Kidney (tissue), 14 donors: ENCODE measurements around the gene ITGA3. TPM values are rescaled to one million over a fixed set of nuclear protein-coding genes. Genes with fewer than 3 reads are reported as not detected.
A peak's percentile ranks its signal among the peaks of the same experiment; 100 is the strongest.

Source experiments
- DNase-seq, 5 donors: peaks; one replicate each; pipeline ENCODE4 v3.0.0-alpha.2; 2013 to 2020
- FAIRE-seq: peaks from 2 replicates; lab custom pipeline; 2012; peaks lifted over from hg19 to GRCh38; lab: Jason Lieb, UNC
- H3K27ac ChIP-seq, 2 donors: one replicate each; pipeline ENCODE4 v1.7.0; 2013; ENCODE audit warnings: low read depth in 2 of 2, low read length in 2 of 2, inconsistent platforms in 1 of 2
- H3K27me3 ChIP-seq: one replicate; pipeline ENCODE4 v1.7.1; 2013; ENCODE audit warnings: low read length, inconsistent platforms; ENCODE audit not compliant: control insufficient read depth, insufficient read depth
- H3K36me3 ChIP-seq, 3 donors: one replicate each; pipeline versions ENCODE4 v1.7.0 to v1.7.1; 2013; ENCODE audit warnings: low read length in 3 of 3, control low read depth in 1 of 3, inconsistent platforms in 1 of 3; ENCODE audit not compliant: insufficient read depth in 3 of 3, control insufficient read depth in 2 of 3
- H3K4me1 ChIP-seq, 3 donors: one replicate each; pipeline versions ENCODE4 v1.7.0 to v1.7.1; 2013; ENCODE audit warnings: low read length in 3 of 3, inconsistent platforms in 1 of 3, low read depth in 1 of 3; ENCODE audit not compliant: control insufficient read depth in 2 of 3, insufficient read depth in 2 of 3
- H3K4me3 ChIP-seq, 3 donors: one replicate each; pipeline versions ENCODE4 v1.7.0 to v1.8.1; 2013; ENCODE audit warnings: low read length in 3 of 3, control low read depth in 1 of 3, inconsistent platforms in 1 of 3
- H3K9ac ChIP-seq, 3 donors: one replicate each; pipeline versions ENCODE4 v1.7.0 to v1.7.1; 2013; ENCODE audit warnings: low read length in 3 of 3, control low read depth in 1 of 3, inconsistent platforms in 1 of 3
- H3K9me3 ChIP-seq, 3 donors: one replicate each; pipeline versions ENCODE4 v1.7.0 to v1.7.1; 2013; ENCODE audit warnings: low read length in 3 of 3, control low read depth in 1 of 3, inconsistent platforms in 1 of 3; ENCODE audit not compliant: control insufficient read depth in 2 of 3, insufficient read depth in 1 of 3
- intact Hi-C: fragments of 100-400 bp; cut with DNase I; formaldehyde crosslinking; loops from one replicate; pipeline ENCODE4 v1.11.1; 2022
- polyA plus RNA-seq: library from polyadenylated mRNA; stranded (reverse); fragments of 350-450 nt; fragmentation: Illumina TruSeq; extraction: RNeasy Lipid Tissue Mini Kit (QIAGEN cat#74804); gene quantifications from one replicate; pipeline ENCODE4 v1.2.3, GENCODE V29; 2014; ENCODE audit warnings: low read depth, low replicate concordance; ENCODE audit not compliant: insufficient read depth
- total RNA-seq: library from RNA; stranded (reverse); fragmentation: NEBNext Ultra II Directional; extraction: Animal tissue kit (Norgen Biotek cat#: 25700); gene quantifications from one replicate; pipeline ENCODE4 v1.2.1, GENCODE V29; 2021
- TF ChIP-seq, protein P1 (sequence below): IDR thresholded peaks from 3 replicates; pipeline ENCODE4 v1.5.1; 2012; ENCODE audit warnings: mild to moderate bottlenecking, moderate library complexity, borderline replicate concordance; ENCODE audit not compliant: insufficient read depth; ENCODE audit errors: extremely low read depth
- donor health status: control.
- donor health status: control.
- donor health status: control.
- donor health status: control.
- donor health status: control.
- donor health status: DM: yes; HTN: yes; CAD: no.
- donor health status: Normal renal cell carcinoma (clear cell type).

ITGA3 gene
- total and polyA plus RNA-seq, 2 donors from 2014 or later, result 117 to 367 TPM

DNA sequence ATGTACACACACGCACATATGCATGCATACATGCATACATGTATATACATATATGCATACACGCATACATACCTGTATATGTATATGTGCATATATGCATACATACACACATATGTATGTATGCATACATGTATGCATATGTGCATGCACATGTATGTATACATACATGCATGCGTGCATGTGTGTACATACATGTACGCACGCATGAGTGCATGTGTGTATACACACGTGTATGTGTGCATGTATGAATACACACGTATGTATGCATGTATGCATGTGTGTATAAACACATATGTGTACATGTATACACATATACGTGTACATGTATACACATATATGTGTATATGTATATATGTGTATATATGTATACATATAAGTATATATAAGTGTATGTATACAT, 32.4 kb upstream of the ITGA3 start:
- H3K27me3 ChIP-seq, result no peaks in the 10 kb centered on the region
- no peak overlapping the region for H3K4me3 ChIP-seq
- FAIRE-seq (no peak), DNase-seq (no peak)
- no peak overlapping the region for H3K27ac ChIP-seq
- H3K9ac ChIP-seq, result no peak overlapping the region
- TF ChIP-seq, protein P1, sequence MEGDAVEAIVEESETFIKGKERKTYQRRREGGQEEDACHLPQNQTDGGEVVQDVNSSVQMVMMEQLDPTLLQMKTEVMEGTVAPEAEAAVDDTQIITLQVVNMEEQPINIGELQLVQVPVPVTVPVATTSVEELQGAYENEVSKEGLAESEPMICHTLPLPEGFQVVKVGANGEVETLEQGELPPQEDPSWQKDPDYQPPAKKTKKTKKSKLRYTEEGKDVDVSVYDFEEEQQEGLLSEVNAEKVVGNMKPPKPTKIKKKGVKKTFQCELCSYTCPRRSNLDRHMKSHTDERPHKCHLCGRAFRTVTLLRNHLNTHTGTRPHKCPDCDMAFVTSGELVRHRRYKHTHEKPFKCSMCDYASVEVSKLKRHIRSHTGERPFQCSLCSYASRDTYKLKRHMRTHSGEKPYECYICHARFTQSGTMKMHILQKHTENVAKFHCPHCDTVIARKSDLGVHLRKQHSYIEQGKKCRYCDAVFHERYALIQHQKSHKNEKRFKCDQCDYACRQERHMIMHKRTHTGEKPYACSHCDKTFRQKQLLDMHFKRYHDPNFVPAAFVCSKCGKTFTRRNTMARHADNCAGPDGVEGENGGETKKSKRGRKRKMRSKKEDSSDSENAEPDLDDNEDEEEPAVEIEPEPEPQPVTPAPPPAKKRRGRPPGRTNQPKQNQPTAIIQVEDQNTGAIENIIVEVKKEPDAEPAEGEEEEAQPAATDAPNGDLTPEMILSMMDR, result no peak
- peaks cover 0 to 13% (median 6%) of the 10 kb centered on the region in 3 donors for H3K4me1 ChIP-seq
- H3K36me3 ChIP-seq, result no peaks in the 10 kb centered on the region
- no peaks in the 10 kb centered on the region for H3K9me3 ChIP-seq
- intact Hi-C loops, result loop anchor here (10.0 kb wide), 1 partner anchor 61 kb away; no protein-coding TSS in a partner anchor

DNA sequence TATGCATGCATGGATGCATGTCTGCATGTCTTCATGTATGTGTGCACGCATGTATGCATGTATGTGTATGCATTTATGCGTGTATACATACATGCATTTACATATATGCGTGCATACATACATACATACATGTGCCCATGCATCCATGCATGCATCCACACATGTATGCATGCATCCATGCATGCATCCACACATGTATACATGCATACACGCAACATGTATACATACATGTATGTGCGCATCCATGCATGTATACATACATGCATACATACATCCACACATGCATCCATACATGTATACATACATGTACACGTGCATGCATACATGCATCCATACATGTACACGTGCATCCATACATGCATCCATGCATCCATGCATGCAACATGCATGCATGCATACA, 31.1 kb upstream of the ITGA3 start:
- H3K27me3 ChIP-seq, result no peaks in the 10 kb centered on the region
- FAIRE-seq (no peak), DNase-seq (no peak)
- H3K9me3 ChIP-seq, result no peaks in the 10 kb centered on the region
- H3K4me1 ChIP-seq, result peaks cover 0 to 14% (median 6%) of the 10 kb centered on the region in 3 donors
- H3K4me3 ChIP-seq, result no peak overlapping the region
- no peaks in the 10 kb centered on the region for H3K36me3 ChIP-seq
- intact Hi-C loops, result loop anchor here (10.0 kb wide), 1 partner anchor 60 kb away; no protein-coding TSS in a partner anchor
- TF ChIP-seq, protein P1, result no peak
- no peak overlapping the region for H3K27ac ChIP-seq
- H3K9ac ChIP-seq, result no peak overlapping the region

DNA sequence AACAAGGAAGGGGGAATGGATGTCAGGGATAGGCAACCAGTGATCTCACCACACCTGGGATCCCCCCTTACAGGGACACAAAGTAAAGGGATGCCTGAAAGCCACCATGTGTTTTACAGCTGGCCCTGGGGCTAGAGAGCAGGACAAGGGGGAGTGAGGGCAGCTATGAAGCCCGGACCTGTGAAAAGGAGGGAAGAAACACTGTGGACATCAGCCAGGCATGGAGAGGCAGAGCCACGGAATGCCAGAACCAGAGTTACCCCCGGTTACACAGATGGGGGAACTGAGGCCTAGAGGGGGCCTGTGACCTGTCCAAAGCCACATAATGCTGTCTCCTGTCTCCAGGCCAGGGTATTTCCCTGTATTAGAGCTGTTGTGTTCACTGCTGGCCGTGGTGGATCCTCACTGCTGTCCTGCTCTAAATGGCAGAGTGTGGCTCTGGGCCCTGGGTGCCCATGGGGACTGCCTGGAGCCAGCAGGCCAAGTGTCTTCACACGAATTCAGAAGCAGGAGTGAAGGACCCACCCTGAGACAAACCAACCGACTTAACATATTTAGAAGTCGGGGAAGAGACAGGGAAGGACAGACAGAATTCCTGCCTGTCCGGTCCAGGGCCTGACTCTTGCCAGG, 29.7 kb upstream of the ITGA3 start:
- intact Hi-C loops, result loop anchor here (10.0 kb wide), 1 partner anchor 59 kb away; no protein-coding TSS in a partner anchor
- no peaks in the 10 kb centered on the region for H3K27me3 ChIP-seq
- FAIRE-seq (no peak), DNase-seq (no peak)
- no peak overlapping the region for H3K9ac ChIP-seq
- no peaks in the 10 kb centered on the region for H3K36me3 ChIP-seq
- TF ChIP-seq, protein P1, result no peak
- H3K9me3 ChIP-seq, result no peaks in the 10 kb centered on the region
- no peak overlapping the region for H3K27ac ChIP-seq
- H3K4me3 ChIP-seq, result no peak overlapping the region
- H3K4me1 ChIP-seq, result peaks cover 0 to 14% (median 6%) of the 10 kb centered on the region in 3 donors

DNA sequence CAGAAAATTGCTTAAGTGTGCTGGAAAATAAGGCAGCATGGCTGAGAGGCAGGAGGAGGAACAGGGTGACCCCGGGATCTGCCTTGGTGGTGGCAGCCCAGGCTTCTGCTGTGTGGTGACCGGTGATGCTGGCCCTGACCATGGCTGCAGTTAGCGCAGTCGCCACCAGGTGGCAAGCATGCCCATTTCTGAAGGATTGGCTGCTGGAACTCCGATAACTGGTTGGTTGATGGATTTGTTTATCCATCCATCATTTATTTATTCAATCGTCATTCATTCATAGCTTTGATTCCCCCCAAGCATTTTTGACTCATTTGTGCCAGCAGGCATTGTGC, 29.1 kb upstream of the ITGA3 start:
- H3K36me3 ChIP-seq, result no peaks in the 10 kb centered on the region
- peak overlapping the region in 1 of 3 donors; percentile 14 for H3K4me3 ChIP-seq
- peaks cover 0 to 14% (median 6%) of the 10 kb centered on the region in 3 donors for H3K4me1 ChIP-seq
- FAIRE-seq, result no peak
- TF ChIP-seq, protein P1, result peak; percentile 100
- H3K27me3 ChIP-seq, result no peaks in the 10 kb centered on the region
- H3K27ac ChIP-seq, result peak overlapping the region in 1 of 2 donors; percentile 51
- peak; percentile 88 to 91 (median 88) for DNase-seq
- H3K9ac ChIP-seq, result no peak overlapping the region
- no peaks in the 10 kb centered on the region for H3K9me3 ChIP-seq
- intact Hi-C loops, result loop anchor here (10.0 kb wide), 1 partner anchor 58 kb away; no protein-coding TSS in a partner anchor
